ENCODE results near the gene HDAC4.

GRCh38 chr2:239302083-239302807 lies 98.6 kb downstream of the HDAC4 start:
- no peak for TF ChIP-seq POLR2A (IDR thresholded peaks at IDR 0.05)
- TF ChIP-seq, protein P1, sequence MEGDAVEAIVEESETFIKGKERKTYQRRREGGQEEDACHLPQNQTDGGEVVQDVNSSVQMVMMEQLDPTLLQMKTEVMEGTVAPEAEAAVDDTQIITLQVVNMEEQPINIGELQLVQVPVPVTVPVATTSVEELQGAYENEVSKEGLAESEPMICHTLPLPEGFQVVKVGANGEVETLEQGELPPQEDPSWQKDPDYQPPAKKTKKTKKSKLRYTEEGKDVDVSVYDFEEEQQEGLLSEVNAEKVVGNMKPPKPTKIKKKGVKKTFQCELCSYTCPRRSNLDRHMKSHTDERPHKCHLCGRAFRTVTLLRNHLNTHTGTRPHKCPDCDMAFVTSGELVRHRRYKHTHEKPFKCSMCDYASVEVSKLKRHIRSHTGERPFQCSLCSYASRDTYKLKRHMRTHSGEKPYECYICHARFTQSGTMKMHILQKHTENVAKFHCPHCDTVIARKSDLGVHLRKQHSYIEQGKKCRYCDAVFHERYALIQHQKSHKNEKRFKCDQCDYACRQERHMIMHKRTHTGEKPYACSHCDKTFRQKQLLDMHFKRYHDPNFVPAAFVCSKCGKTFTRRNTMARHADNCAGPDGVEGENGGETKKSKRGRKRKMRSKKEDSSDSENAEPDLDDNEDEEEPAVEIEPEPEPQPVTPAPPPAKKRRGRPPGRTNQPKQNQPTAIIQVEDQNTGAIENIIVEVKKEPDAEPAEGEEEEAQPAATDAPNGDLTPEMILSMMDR (IDR thresholded peaks at IDR 0.05), result no peak
